Stromal cell of bone marrow (primary cell): ENCODE data around the gene GALNT1.

Experiments
- DNase-seq: peaks from one replicate; pipeline ENCODE4 v3.0.0-alpha.2; 2012; ENCODE audit warnings: low read depth

Gene GALNT1

DNA sequence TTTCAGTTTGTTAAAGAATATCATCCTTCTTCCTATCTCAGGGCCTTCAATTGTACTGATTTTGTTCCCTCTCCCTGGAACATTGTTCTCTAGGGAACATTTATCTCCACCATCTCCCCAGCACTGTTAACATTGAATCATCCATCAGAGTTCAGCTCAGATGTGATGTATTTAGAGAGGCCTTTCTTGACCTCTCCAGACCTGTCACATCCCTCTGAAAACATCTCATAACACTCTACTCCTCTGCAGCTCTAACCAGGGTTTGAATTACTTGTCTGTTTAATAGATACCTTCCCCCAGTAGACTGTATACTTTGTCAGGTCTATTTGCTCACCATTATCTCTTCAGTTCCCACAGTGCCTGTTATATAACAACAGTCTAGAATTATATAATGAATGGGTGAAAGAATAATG is 98.6 kb downstream of the GALNT1 start:
- no peak for DNase-seq

DNA sequence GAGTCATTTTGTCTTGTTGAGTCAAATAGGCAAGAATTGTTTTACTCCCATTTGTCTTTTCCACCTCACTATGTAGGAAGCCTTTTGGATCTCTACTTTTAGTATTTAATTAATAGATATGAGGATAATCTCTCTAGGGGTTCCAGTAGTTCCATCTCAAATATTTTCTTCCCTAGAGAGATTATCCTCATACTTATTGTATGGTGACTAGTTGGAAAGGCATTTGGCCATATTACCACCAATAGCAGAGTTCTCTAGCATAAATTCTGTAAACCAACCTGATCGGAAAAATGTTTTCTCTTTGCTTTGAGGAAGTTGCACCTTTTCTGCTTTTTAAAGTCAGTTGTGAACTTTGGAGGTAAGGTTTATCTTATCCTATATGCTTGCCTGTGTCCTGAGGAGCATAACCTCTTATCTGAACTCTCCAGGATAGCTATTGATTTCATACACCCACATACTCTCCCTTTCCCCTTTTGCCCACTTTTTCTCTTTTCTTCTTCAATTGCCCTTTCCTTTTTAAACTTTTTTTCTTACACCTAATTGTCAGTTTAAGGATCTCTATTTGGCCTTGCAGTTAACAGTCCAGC is 100.8 kb downstream of the GALNT1 start:
- no peak for DNase-seq

DNA sequence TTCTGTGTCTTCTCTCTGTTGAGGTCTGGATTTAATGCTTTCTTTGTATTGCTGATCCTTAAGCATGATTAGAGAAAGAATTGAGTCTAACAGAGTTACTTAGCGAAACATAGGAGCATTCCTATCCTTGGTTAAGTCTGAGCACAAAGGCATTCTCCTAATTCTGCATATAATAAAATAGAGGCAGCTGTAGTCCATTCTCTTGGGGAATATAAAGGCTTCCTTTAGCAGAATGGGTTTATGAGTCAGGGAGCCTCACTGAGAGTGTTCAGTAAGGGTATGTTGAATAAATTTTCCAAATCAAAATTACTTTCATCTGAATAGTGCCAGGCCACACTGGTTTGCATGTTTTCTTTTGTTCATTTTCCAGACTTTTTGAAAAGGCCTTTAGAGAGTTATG is 101.5 kb downstream of the GALNT1 start:
- peak; percentile 80 for DNase-seq

DNA sequence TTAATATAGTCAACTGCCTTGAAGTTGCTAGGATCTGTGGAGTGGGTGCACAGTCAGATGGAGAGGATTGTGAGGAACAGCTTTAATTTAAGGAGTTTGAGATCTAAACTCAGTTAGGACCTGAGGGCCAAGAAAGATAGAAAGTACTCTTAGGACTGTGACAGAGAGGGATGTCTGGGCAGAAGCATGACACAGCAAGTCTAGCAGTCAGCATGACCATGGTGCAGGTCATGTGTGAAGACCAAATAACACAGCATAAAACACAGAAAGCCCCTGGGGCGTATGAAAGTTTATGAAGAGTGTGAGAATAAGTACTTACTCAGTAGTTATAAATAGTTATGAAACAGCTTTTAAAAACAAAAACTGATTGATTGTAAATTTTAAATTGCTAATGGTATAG is 107.2 kb downstream of the GALNT1 start:
- DNase-seq = no peak

DNA sequence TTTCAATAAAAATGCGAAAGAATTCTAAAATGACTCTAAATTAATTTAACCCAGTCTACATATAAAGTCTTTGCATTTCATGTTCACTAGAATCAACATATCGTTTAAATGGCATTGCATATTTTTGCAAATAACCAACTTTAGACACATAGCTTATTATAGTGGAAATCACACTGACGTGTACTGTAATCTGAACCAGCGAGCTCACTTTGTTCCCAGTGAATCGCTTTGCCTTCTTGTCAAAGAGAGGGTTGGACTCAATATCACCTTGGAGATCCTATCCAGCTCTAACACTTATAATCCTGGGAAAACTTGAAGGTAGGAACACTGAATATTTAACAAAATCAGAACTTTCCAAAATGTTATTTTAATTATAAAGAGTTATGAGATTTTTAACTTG is 108.2 kb downstream of the GALNT1 start:
- DNase-seq = no peak

DNA sequence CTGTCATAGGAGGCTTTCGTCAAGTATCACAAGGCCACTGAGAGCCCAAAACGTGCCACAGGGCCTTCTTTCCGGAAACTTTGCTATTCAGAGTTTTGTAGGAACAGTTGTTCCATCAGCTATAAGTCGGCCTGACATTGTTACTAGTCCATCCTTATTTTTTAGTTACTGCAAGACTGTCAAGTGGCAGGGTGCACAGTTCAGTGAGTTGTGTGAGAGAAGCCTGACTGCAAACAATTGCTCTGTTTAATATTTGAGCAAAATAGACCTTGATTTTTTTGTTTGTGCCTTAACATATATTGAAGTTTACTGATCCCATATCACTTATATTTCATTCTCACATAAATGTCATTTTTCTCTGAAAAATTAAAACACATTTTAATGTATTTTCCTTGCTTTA is 110.1 kb downstream of the GALNT1 start:
- DNase-seq = no peak

DNA sequence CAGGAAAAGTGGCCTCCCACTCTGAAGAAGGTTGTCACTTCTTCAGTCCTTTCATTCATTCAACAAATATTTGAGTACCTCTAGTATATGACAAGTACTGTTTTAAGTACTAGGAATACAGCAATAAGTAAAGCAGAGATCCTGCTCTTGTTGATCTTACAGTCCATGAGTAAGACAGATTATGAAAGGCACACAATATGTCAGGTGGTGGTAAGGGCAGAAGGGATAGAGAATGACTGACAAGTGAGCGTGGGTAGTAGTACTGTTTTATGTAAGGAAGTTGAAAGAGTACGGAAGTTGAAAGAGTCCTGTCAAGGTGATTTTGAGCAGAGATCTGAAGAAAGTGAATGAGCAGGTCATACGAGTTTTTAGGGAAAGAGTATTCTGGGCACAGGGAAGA is 111.3 kb downstream of the GALNT1 start:
- no peak for DNase-seq

DNA sequence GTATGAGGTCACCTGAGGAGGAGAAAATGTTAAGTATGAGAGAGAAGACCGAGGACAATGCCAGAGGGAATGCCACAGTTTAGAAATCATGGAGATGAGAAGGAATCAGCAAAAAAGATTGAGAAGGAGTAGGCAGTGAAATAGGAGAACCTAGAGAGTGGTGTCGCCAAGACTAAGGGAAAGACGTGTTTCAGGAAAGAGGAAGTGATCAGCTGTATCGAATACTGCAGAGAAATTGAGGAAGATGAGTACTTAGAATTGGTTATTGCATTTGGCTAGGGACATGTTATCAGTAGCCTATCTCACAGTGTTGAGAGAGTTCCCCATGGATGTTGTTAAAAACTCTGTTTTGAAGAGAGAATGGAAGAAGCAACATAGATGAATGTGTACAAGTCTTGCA is 112.3 kb downstream of the GALNT1 start:
- no peak for DNase-seq

DNA sequence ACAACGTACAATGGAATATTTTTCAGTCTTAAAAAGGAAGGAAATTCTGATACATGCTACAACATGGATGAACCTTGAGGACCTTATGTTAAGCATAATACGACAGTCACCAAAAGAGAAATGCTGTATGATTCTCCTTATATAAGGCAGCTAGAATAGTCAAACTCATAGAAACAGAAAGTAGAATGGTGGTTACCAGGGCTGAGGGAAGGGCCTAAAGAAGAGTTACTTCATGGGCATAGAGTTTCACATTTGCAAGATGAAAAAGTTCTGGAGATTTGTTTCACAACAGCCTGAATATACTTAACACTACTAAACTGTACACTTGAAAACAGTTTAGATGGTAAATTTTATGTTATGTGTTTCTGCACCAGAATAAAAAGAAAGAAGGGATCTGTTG is 113.3 kb downstream of the GALNT1 start:
- DNase-seq = no peak

DNA sequence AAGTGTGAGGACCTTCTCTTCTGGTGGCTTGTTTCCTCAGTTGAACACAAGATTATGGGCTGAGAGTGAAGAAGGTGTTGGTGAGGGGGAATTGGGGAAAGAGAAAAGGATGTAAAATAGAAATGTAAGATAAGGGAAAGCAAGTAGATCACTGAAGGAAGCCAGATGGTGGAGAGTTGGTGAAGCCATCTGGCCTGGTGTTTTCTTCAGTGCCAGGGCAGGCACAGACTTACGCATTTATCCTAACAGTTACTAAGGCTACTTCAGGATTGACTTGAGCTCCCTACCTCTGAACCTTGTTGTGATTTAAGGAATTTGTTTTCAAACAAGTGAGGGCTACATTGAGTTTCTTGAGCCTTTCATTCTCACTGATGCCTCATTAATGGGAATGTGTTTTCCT is 113.8 kb downstream of the GALNT1 start:
- no peak for DNase-seq

DNA sequence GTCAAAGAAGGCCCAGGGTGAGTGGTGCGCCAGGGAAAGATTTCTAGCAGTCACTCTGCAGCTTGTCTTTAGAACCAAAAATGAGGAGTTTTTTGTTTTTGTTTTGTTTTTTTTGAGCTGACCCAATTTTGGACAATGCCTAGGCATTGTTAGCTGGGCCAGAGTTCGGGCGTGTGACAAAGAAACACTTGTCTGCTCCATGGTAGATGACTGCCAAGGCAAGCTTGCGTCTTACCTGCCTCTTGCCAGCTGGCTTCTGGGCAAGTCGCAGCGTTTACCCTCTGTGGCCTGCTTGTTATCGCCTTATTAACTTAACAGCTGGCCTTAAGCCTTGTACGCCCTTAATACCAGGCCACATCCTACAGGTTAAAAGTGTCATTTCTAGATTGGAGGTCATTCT is 114.3 kb downstream of the GALNT1 start:
- no peak for DNase-seq

DNA sequence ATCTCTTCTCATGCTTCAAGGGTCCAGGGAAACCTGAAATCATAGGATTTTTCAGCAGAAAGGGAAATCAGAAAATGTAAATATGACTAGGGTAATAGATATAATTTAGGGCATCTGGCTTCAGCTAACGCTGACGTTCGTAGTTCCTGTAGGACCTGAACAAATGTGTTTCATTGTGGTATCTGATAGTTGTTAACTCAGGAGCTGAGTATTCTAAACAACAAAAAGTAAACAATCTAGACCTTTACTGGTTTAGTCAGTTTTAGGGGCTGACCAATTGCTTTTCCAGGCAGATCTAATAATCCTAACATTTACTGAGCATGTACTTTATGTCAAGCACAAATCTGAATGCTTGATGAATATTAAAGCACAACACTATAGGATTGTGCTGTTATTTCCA is 114.8 kb downstream of the GALNT1 start:
- DNase-seq = no peak

DNA sequence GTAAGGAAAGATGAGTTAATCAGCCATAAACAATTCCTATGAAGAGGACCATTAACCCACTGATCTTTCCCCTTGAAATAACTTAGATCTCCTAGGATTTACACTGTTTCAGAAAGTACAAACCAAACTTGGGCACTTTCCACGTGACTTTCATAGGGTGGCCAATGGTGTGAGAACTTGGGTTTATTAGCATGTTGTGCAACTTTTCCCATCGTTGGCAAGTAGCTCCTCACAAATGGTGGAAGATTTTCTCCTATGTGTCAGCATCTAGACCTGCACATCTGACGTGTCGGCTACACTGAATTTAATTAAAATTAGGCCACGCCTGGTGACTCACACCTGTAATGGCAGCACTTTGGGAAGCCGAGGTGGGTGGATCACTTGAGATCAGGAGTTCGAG is 116.3 kb downstream of the GALNT1 start:
- DNase-seq = no peak

DNA sequence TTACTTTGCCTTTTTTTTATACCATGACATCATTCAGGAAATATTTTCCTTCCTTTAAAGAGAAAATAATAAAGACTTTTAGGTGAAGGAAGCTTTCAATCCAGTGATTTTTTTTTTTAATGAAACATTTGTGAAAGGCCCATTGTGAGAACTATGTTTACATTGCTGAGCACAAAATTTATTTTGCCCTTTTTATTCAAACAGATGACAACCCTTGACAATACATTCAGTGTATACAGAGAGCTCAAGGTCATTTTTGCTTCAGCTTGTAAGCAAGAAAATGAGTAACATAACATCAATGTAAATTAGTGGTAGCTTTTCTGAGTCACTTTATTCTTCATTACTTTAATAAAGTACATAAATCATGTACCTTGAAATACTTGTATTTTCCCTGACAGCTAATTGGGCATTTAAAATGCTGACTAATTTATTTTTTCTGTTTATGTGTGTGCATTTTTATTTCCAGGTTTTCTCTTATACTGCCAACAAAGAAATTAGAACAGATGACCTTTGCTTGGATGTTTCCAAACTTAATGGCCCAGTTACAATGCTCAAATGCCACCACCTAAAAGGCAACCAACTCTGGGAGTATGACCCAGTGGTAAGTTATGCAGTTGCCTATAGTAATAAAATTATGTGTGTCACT is 121.6 kb downstream of the GALNT1 start:
- no peak for DNase-seq

DNA sequence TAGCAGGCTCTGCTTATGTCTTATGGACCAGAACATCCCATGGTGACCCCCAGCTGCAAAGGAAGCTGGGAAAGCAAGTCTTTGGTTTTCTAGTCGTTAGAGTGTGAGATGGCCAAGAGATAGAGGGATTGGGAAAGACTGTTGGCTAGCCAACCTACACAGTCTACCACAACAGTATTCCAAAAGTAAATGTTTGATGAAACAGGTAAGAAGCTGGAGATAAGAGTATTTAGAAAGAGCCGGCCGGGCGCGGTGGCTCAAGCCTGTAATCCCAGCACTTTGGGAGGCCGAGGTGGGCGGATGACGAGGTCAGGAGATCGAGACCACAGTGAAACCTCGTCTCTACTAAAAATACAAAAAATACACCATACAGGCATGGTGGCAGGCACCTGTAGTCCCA is 124.4 kb downstream of the GALNT1 start:
- DNase-seq = no peak

DNA sequence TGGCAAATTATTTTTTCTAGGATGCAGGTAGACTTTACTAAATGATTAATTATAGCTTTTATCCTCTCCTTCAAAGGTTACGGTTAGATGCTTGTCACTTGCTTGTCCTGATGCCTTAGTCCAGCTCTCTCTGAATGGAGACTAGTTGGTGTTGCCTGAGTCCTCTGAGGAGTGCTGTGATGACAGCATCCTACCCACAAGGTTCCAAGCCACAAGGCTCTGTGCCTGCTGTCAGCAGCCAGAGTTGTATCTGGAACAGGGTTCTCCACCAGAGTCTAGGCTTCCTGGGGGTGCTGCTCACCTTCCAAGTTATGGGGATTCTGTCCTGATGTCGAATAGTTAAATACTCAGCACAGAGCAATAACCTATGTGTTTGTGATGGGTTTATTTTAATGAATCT is 125.7 kb downstream of the GALNT1 start:
- DNase-seq = no peak

DNA sequence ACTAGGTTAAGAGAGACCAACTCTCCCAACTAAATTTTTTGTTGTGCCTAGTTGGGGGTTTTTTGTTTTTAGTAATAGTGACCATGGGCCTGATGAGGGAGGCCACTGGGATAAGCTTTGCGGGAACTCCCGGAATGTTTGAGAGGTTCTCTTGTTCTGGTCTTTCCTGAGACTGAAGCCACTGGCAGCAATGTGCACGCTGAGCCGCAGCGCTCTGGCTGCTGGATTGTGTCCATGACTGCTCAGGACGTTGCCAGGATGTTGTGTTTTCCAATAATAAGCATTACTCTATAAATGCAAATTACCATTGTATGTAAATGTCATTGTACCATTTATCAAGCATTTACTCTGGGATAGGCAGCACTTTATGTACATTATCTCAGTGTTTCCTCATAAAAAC is 126.1 kb downstream of the GALNT1 start:
- no peak for DNase-seq

DNA sequence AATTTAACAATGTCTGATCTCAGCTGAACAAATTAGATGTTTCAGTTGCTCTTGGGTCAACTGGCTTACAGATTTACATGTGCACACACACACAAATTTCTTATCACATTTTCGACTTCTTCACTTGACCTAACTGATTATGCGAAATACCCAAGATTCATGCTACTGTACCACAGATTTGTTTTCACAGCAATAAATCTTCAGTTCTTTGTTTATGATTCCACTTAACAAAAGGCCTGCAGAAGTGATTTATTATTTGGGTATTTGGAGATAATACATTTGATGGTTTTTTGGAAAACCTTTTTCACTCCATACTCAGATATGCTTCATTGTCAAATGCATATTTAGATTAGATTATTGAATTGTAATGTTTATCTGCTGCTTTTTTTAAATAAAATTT is 129.0 kb downstream of the GALNT1 start:
- DNase-seq = no peak

DNA sequence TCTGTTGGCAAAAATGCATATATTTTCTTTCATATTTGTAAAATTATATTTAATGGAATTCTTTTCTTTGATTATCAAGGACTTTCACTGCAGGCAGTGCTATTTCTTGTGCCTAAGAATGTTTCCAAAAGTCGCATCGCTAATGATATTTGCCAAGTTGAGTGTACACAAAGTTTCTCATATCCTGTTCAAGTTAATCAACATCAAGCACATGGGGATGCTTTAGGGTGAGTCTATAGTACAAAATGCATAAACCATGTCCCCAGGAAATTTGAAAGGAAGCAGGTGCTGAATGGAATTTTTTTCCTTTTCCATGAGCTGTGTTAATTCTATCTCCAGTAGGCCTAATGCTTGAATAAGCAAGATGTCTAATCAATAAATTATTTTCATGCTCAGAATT is 129.7 kb downstream of the GALNT1 start:
- no peak for DNase-seq

DNA sequence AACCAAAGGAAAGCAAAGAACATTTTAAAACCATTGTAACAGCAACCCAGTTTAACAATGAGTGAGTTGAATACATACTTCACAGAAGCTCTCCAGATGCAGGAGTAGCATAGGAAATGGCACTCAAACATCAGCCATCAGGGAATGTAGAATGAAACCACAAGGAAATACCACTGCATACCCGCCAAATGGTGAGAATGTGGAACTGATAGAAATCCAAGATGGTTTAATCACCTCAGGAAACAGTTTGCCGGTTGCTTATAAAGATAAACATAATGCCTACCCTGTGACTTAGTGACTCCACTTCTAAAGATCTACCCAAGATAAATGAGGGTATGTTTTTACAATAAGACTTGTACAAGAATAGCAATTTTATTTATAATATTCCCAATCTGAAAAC is 132.0 kb downstream of the GALNT1 start:
- DNase-seq = no peak

DNA sequence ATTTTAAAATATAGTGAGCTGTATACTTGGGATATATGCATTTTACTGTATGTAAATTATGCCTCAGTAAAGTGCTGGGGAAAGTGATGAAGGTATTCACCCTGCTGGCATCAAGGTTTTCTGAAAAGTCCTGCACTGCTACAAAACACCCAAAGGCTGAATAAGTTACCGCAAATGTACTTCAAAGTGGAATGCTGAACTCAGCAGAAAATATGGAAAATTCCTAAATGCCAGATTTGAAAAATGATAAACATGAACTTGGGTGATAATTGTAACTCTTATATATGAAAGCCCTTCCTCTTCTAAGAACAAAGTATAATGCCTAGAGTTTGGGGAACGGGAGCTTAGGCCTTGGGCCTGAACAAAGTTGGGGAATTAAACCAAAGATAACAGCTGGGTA is 133.0 kb downstream of the GALNT1 start:
- no peak for DNase-seq

DNA sequence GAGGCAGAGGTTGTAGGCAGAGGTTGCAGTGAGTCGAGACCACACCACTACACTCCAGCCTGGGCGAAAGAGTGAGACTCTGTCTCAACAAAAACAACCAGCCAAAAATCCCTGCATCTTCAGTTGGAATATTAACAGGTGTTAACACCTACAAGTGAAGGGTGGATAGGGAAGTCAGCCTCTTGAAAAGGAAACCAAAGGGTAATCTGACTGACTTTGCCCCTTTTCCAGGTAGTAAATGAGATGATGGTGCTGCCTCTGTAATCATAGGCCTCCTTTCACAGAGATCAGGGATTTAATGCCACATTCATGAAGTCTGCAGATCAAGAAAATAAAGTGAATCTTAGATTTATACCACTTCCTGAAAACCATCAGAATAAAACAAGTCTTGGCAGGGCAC is 133.6 kb downstream of the GALNT1 start:
- DNase-seq = no peak

DNA sequence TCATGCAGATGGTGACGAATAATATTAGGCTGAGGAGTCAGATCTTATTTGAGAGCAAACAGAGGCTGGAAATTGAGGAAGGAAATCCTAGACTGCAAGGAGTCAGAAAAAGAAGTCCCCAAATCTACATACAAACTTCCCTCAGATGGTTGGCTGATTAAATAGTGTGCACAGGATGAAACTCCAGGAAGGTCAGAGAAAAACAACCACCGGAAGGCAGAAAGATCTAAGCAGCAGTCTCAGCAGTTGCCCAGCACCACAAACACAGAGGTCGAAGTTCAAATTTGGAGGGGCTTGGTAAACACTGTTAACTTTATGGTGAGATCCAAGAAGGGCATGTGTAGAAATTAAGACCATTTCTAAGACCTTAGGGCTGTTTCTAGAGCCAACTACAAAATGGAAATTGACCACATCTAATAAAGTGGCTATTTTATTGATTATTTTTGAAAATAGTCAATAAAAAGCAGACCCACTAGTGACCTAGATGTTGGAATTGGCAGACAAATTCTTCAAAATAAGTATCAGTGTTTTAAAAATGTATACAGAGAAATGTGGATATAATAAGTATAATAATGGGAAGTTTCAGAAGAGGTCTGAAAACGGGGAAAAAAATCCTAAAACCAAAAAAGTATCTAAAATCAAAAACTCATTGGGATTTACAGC is 134.8 kb downstream of the GALNT1 start:
- DNase-seq = no peak

DNA sequence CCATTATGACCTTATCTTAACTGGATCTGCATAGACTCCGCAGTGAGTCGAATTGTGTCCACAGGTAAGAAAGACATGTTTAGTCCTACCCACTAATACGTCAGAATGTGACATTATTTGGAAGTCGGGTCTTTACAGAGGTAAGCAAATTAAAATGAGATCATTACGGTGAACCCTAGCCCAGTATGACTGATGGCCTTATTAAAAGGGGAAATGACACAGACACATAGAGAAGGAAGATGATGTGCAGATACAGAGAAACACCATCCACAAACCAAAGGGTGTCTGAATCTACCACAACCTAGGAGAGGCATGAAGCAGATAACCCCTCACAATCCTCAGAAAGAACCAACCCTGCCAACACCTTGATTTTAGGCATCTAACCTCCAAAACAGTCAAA is 135.6 kb downstream of the GALNT1 start:
- no peak for DNase-seq
